Choroid plexus epithelial cell (primary cell): Measurements from ENCODE around the gene SUV39H1.

Experiments used
- DNase-seq: peaks from one replicate; pipeline ENCODE4 v3.0.0-alpha.2; 2010; ENCODE audit warnings: low read depth
- H3K4me3 ChIP-seq: 2 replicates; pipeline ENCODE4 v1.5.1; 2011; ENCODE audit warnings: low read depth, mild to moderate bottlenecking, control low read depth, low read length, moderate library complexity
- CTCF ChIP-seq: conservative IDR thresholded peaks from 2 replicates; pipeline ENCODE4 v1.5.1; 2011; ENCODE audit warnings: low read depth, mild to moderate bottlenecking, control low read depth, inconsistent platforms, low read length, moderate library complexity

Gene SUV39H1

GRCh38 chrX:48700951-48701653 lies 4.6 kb downstream of the SUV39H1 start:
- DNase-seq = peak; percentile 22
- no peak overlapping the region for H3K4me3 ChIP-seq
- TF ChIP-seq CTCF = no peak

GRCh38 chrX:48702032-48702431 lies 5.5 kb downstream of the SUV39H1 start:
- H3K4me3 ChIP-seq = no peak overlapping the region
- TF ChIP-seq CTCF = no peak
- DNase-seq = no peak

GRCh38 chrX:48702716-48703115 lies 6.2 kb downstream of the SUV39H1 start:
- no peak overlapping the region for H3K4me3 ChIP-seq
- no peak for DNase-seq
- no peak for TF ChIP-seq CTCF

DNA sequence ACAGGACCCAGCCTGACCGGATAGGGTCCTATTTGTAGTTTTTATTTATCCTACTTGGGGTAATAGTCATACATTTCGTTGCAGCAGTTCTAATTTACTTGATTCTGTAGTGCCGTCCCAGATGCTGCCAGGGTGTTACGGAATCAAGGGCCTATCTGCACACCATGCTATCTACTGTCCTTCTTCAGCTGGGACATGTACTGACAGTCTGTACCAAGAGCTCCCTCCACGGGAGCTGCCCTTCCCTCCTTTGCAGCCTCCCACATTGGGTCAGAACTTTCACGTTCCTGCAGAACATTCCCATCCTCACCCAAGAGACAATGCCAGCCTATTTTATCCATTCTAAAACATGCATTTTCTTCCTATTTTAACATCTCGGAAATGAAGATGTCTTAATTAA lies 6.7 kb downstream of the SUV39H1 start:
- no peak overlapping the region for H3K4me3 ChIP-seq
- no peak for TF ChIP-seq CTCF
- no peak for DNase-seq

DNA sequence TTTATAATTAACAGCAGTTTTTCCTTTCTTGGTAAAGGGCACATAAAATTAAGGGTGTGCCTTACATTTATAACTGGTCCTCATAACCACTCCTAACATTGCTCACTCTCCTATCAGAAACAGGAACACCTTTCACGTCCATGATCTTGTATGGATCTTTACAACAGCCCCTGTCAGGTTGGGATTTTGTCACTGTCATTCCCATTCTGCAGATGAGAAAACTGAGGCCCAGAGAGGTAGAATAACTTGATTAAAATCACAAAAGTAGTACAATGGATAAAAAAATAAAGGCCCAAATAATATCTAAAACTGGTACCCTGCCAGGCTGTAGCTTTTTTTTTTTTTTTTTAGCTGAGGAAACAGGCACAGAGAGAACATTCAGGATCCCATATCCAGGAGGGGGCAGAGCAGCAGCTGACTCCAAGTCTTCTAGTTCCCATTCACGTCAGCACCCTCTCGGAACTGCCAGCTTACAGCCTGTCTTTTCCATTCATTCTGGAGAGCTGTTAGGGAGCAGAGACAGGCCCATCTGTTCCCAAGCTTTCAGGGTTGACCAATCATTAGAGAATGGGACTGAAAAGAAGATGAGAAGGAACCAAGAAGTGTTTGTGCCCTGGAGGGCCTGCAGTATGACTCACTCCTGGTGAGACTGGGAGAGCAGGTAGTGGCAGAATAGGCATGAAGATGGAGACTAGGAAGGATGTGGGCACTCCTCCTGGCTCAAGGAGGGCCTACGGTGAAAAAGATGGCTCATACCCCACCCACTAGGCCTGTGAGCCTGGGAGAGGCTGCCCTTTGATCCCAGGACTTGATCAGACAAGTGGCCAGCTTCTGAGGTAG lies 7.3 kb downstream of the SUV39H1 start:
- H3K4me3 ChIP-seq = no peak overlapping the region
- DNase-seq = peak; percentile 9
- peak; percentile 13 for TF ChIP-seq CTCF

GRCh38 chrX:48705871-48706270 lies 9.3 kb downstream of the SUV39H1 start:
- no peak for DNase-seq
- no peak for TF ChIP-seq CTCF
- H3K4me3 ChIP-seq = no peak overlapping the region

DNA sequence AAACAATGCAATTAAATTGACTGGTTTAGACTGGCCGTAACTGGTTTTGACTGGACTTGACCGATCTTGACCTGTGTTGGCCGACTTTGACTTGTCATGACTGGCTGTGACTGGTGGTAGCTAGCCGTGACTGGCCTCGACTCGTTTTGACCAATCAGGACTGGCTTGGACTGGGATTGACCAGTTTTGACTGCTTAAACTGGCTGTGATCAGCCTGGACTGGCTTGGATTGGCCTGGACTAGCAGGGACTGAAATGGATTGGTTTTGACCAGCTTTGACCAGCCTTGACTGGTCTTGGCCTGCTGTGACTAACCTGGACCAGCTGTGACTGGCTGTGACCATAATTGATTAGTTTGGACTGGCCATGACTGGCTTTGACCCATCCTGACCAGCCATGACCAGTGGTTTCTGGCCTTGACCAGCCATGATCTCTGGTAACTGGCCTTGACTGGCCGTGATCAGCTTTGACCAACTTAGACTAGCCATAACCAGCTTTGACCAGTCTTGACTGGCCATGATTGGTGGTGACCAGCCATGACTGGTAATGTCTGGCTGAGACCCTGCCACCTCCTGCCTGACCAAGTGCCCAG lies 13.1 kb downstream of the SUV39H1 start:
- no peak for DNase-seq
- TF ChIP-seq CTCF = no peak
- H3K4me3 ChIP-seq = no peak overlapping the region
